NCI-H460 (cell line): ENCODE results near the gene TSHZ1. TPM values are rescaled to one million over a fixed set of nuclear protein-coding genes. Genes with fewer than 3 reads are reported as not detected.

Source experiments
- DNase-seq: peaks from one replicate; pipeline ENCODE4 v3.0.0-alpha.2; 2016; ENCODE audit warnings: low read depth; ENCODE audit errors: extremely low read depth
- total RNA-seq: library from RNA; depleted of rRNA; stranded (reverse); fragments of >200 nt; shearing (Covaris generic); gene quantifications from 2 replicates; pipeline ENCODE4 v1.2.3, GENCODE V29; 2014

The TSHZ1 gene
- total RNA-seq, 1 experiment from 2014 or later: 6.3 TPM

- no peak for DNase-seq
These were observed 7.7 kb downstream of the TSHZ1 start for GRCh38 chr18:75218065-75218923.

GRCh38 chr18:75219745-75220375, 9.3 kb downstream of the TSHZ1 start:
- DNase-seq: no peak

GRCh38 chr18:75220551-75221355, 10.2 kb downstream of the TSHZ1 start:
- DNase-seq: no peak

GRCh38 chr18:75221397-75221796, 10.8 kb downstream of the TSHZ1 start:
- no peak for DNase-seq

GRCh38 chr18:75221897-75222296, 11.3 kb downstream of the TSHZ1 start:
- no peak for DNase-seq

GRCh38 chr18:75222407-75222806, 11.8 kb downstream of the TSHZ1 start:
- no peak for DNase-seq

- DNase-seq: no peak
These were observed 13.2 kb downstream of the TSHZ1 start for GRCh38 chr18:75223687-75224347.

- DNase-seq: no peak
These were observed 15.8 kb downstream of the TSHZ1 start for GRCh38 chr18:75226286-75226955.

- DNase-seq: no peak
These were observed 16.3 kb downstream of the TSHZ1 start for GRCh38 chr18:75226956-75227316.

GRCh38 chr18:75227535-75228296, 17.1 kb downstream of the TSHZ1 start:
- no peak for DNase-seq

GRCh38 chr18:75228967-75229366, 18.4 kb downstream of the TSHZ1 start:
- no peak for DNase-seq

- no peak for DNase-seq
These were observed 18.8 kb downstream of the TSHZ1 start for GRCh38 chr18:75229437-75229836.

GRCh38 chr18:75230163-75231052, 19.8 kb downstream of the TSHZ1 start:
- DNase-seq: no peak

- DNase-seq: no peak
These were observed 20.4 kb downstream of the TSHZ1 start for GRCh38 chr18:75231053-75231406.

GRCh38 chr18:75234901-75235300, 24.3 kb downstream of the TSHZ1 start:
- no peak for DNase-seq

GRCh38 chr18:75235896-75236295, 25.3 kb downstream of the TSHZ1 start:
- DNase-seq: no peak

GRCh38 chr18:75238100-75238499, 27.5 kb downstream of the TSHZ1 start:
- no peak for DNase-seq

GRCh38 chr18:75238786-75239185, 28.2 kb downstream of the TSHZ1 start:
- DNase-seq: no peak

GRCh38 chr18:75240433-75240832, 29.8 kb downstream of the TSHZ1 start:
- no peak for DNase-seq
